HG03139 (cell line): ENCODE results near the gene RAD51B.

ENCODE experiments used
- ATAC-seq: cut with Tn5 transposase; IDR thresholded peaks from one replicate; pipeline ENCODE4 v1.9.1; 2021; ENCODE audit not compliant: unreplicated experiment

RAD51B gene

GRCh38 chr14:68370057-68370360, 550.4 kb downstream of the RAD51B start:
- no peak for ATAC-seq

- no peak for ATAC-seq
These were observed 552.8 kb downstream of the RAD51B start for GRCh38 chr14:68372368-68372767.

- no peak for ATAC-seq
These were observed 553.6 kb downstream of the RAD51B start for GRCh38 chr14:68373124-68373646.

GRCh38 chr14:68373847-68374444, 554.4 kb downstream of the RAD51B start:
- no peak for ATAC-seq

GRCh38 chr14:68374682-68375081, 555.1 kb downstream of the RAD51B start:
- no peak for ATAC-seq

GRCh38 chr14:68375376-68375775, 555.8 kb downstream of the RAD51B start:
- ATAC-seq = no peak

GRCh38 chr14:68376067-68376779, 556.6 kb downstream of the RAD51B start:
- ATAC-seq = no peak

- no peak for ATAC-seq
These were observed 557.4 kb downstream of the RAD51B start for GRCh38 chr14:68377006-68377405.

- no peak for ATAC-seq
These were observed 557.9 kb downstream of the RAD51B start for GRCh38 chr14:68377459-68377858.

- ATAC-seq = no peak
These were observed 560.1 kb downstream of the RAD51B start for GRCh38 chr14:68379510-68380328.

- ATAC-seq = peak; percentile 57
These were observed 560.8 kb downstream of the RAD51B start for GRCh38 chr14:68380329-68380741.

- ATAC-seq = no peak
These were observed 564.8 kb downstream of the RAD51B start for GRCh38 chr14:68384335-68384734.

- ATAC-seq = no peak
These were observed 565.3 kb downstream of the RAD51B start for GRCh38 chr14:68384881-68385280.

GRCh38 chr14:68386446-68386845, 566.9 kb downstream of the RAD51B start:
- no peak for ATAC-seq

GRCh38 chr14:68386950-68387779, 567.6 kb downstream of the RAD51B start:
- no peak for ATAC-seq

GRCh38 chr14:68389943-68390342, 570.4 kb downstream of the RAD51B start:
- no peak for ATAC-seq

GRCh38 chr14:68390741-68391140, 571.2 kb downstream of the RAD51B start:
- ATAC-seq = no peak

- ATAC-seq = no peak
These were observed 571.9 kb downstream of the RAD51B start for GRCh38 chr14:68391311-68392014.

GRCh38 chr14:68392393-68393141, 573.0 kb downstream of the RAD51B start:
- no peak for ATAC-seq

- ATAC-seq = no peak
These were observed 573.7 kb downstream of the RAD51B start for GRCh38 chr14:68393259-68393658.
